H1 (cell line): Measurements from ENCODE around the gene NRROS. TPM values are rescaled to one million over a fixed set of nuclear protein-coding genes. Genes with fewer than 3 reads are reported as not detected.

Experiments
- CTCF ChIA-PET: fragments of 300-600 bp; sonication (Branson Sonifier 250); formaldehyde crosslinking; loops from one replicate; lab custom pipeline; 2021; ENCODE audit not compliant: partially characterized antibody; lab: Charles Lee
- POLR2A ChIA-PET: fragments of 300-600 bp; sonication (Branson Sonifier 250); formaldehyde crosslinking; loops from one replicate; lab custom pipeline; 2021; ENCODE audit warnings: inconsistent platforms; ENCODE audit not compliant: partially characterized antibody; lab: Charles Lee
- DNase-seq, 2 experiments: peaks; one replicate each; pipeline versions ENCODE4 v3.0.0 to v3.0.0-alpha.2; 2010 to 2022; ENCODE audit warnings: low spot score in 2 of 2, low read depth in 1 of 2, mixed read lengths in 1 of 2
- FAIRE-seq: peaks from 2 replicates; lab custom pipeline; 2011; peaks lifted over from hg19 to GRCh38; lab: Jason Lieb, UNC
- H2AFZ ChIP-seq: 2 replicates; pipeline ENCODE4 v1.8.1; 2012; ENCODE audit warnings: low read length, inconsistent platforms
- H2AK5ac ChIP-seq: 2 replicates; pipeline ENCODE4 v1.6.1; 2013; ENCODE audit warnings: low read depth, low read length
- H2BK120ac ChIP-seq: replicated peaks from 2 replicates; pipeline ENCODE3; 2013; ENCODE audit warnings: low read depth, low read length, inconsistent platforms
- H2BK12ac ChIP-seq: 2 replicates; pipeline ENCODE4 v1.6.1; 2013; ENCODE audit warnings: low read depth, low read length
- H2BK15ac ChIP-seq: 2 replicates; pipeline ENCODE4 v1.6.1; 2013; ENCODE audit warnings: low read length
- H2BK20ac ChIP-seq: 2 replicates; pipeline ENCODE4 v1.6.1; 2013; ENCODE audit warnings: low read length
- H2BK5ac ChIP-seq: 2 replicates; pipeline ENCODE4 v1.6.1; 2013; ENCODE audit warnings: low read depth, low read length
- H3K14ac ChIP-seq: 2 replicates; pipeline ENCODE4 v1.6.1; 2013; ENCODE audit warnings: inconsistent platforms; ENCODE audit not compliant: insufficient read length
- H3K18ac ChIP-seq: 2 replicates; pipeline ENCODE4 v1.6.1; 2013; ENCODE audit warnings: low read length; ENCODE audit errors: extremely low read depth
- H3K23ac ChIP-seq: 2 replicates; pipeline ENCODE4 v1.6.1; 2013; ENCODE audit warnings: inconsistent platforms; ENCODE audit not compliant: insufficient read length
- H3K23me2 ChIP-seq: 2 replicates; pipeline ENCODE4 v1.6.1; 2013; ENCODE audit warnings: low read depth, low read length
- H3K27ac ChIP-seq: 2 replicates; pipeline ENCODE4 v1.6.1; 2011; ENCODE audit warnings: low read depth, low read length, inconsistent platforms
- H3K27me3 ChIP-seq, 4 experiments: replicated peaks in 1 of 4; 1 replicate in 1 of 4; 2 replicates in 3 of 4; pipeline versions ENCODE4 v1.6.1 to v1.8.1; 2011 to 2013; ENCODE audit warnings: low read length in 3 of 4, mild to moderate bottlenecking in 3 of 4, inconsistent platforms in 2 of 4, mixed read lengths in 2 of 4, moderate library complexity in 1 of 4; ENCODE audit not compliant: control insufficient read depth in 3 of 4, insufficient read depth in 3 of 4; ENCODE audit errors: extremely low read depth in 1 of 4
- H3K36me3 ChIP-seq, 4 experiments: 2 replicates each; pipeline versions ENCODE4 v1.6.1 to v1.8.1; 2011 to 2013; ENCODE audit warnings: mild to moderate bottlenecking in 4 of 4, low read length in 3 of 4, moderate library complexity in 2 of 4, control low read depth in 1 of 4, inconsistent platforms in 1 of 4; ENCODE audit not compliant: insufficient read depth in 4 of 4, control insufficient read depth in 2 of 4
- H3K4ac ChIP-seq: replicated peaks from 2 replicates; pipeline ENCODE3; 2013; ENCODE audit warnings: low read length, low read depth, mixed read lengths, inconsistent platforms; ENCODE audit not compliant: insufficient read length
- H3K4me1 ChIP-seq, 4 experiments: replicated peaks in 1 of 4; 1 replicate in 1 of 4; 2 replicates in 3 of 4; pipeline versions ENCODE4 v1.6.1 to v1.8.1; 2011 to 2013; ENCODE audit warnings: low read length in 3 of 4, inconsistent platforms in 2 of 4, mixed read lengths in 1 of 4; ENCODE audit not compliant: insufficient read depth in 4 of 4, control insufficient read depth in 3 of 4
- H3K4me2 ChIP-seq, 2 experiments: 2 replicates each; pipeline versions ENCODE4 v1.6.1 to v1.8.1; 2011 to 2013; ENCODE audit warnings: low read depth in 2 of 2, low read length in 2 of 2, control low read depth in 1 of 2, inconsistent platforms in 1 of 2, mild to moderate bottlenecking in 1 of 2; ENCODE audit not compliant: insufficient read depth in 1 of 2
- H3K4me3 ChIP-seq, 4 experiments: fragments of 200-600, 300-600 bp in 1 of 4; sonication (generic), shearing (Covaris generic), sonication (Bioruptor Twin) in 1 of 4; 2 replicates each; pipeline versions ENCODE4 v1.5.1 to v1.8.1; 2011 to 2016; ENCODE audit warnings: low read length in 4 of 4, low read depth in 3 of 4, control low read depth in 2 of 4, inconsistent platforms in 2 of 4, mild to moderate bottlenecking in 2 of 4, mixed read lengths in 1 of 4, moderate library complexity in 1 of 4; ENCODE audit not compliant: insufficient read depth in 2 of 4; ENCODE audit errors: extremely low read depth in 1 of 4
- H3K56ac ChIP-seq: replicated peaks from 2 replicates; pipeline ENCODE3; 2013; ENCODE audit warnings: low read depth, mild to moderate bottlenecking, mixed read lengths, low read length, inconsistent platforms; ENCODE audit not compliant: insufficient read length
- H3K79me1 ChIP-seq: 2 replicates; pipeline ENCODE4 v1.6.1; 2013; ENCODE audit warnings: low read depth, low read length, control low read depth
- H3K79me2 ChIP-seq, 2 experiments: 2 replicates each; pipeline versions ENCODE4 v1.6.1 to v1.8.1; 2012 to 2013; ENCODE audit warnings: low read length in 2 of 2, mild to moderate bottlenecking in 2 of 2, inconsistent platforms in 1 of 2; ENCODE audit not compliant: insufficient read depth in 2 of 2, control insufficient read depth in 1 of 2
- H3K9ac ChIP-seq, 4 experiments: replicated peaks in 1 of 4; 1 replicate in 1 of 4; 2 replicates in 3 of 4; pipeline versions ENCODE4 v1.6.1 to v1.8.1; 2011 to 2013; ENCODE audit warnings: low read depth in 3 of 4, low read length in 3 of 4, control low read depth in 2 of 4, mild to moderate bottlenecking in 2 of 4, moderate library complexity in 2 of 4, inconsistent platforms in 1 of 4; ENCODE audit errors: extremely low read depth in 1 of 4
- H3K9me3 ChIP-seq, 2 experiments: 2 replicates each; pipeline versions ENCODE4 v1.6.1 to v1.8.1; 2012 to 2013; ENCODE audit warnings: mild to moderate bottlenecking in 2 of 2, moderate library complexity in 2 of 2, control low read depth in 1 of 2, inconsistent platforms in 1 of 2, low read depth in 1 of 2, low read length in 1 of 2, mixed read lengths in 1 of 2; ENCODE audit not compliant: insufficient read depth in 2 of 2
- H4K20me1 ChIP-seq, 2 experiments: replicated peaks in 1 of 2; 2 replicates each; pipeline versions ENCODE3 to v1.8.1; 2011 to 2013; ENCODE audit warnings: inconsistent platforms in 2 of 2, low read length in 2 of 2, mild to moderate bottlenecking in 1 of 2; ENCODE audit not compliant: insufficient read depth in 2 of 2, control insufficient read depth in 1 of 2
- H4K5ac ChIP-seq: 2 replicates; pipeline ENCODE4 v1.6.1; 2013; ENCODE audit warnings: low read length, low read depth, mixed read lengths, inconsistent platforms; ENCODE audit not compliant: insufficient read length
- H4K8ac ChIP-seq: 2 replicates; pipeline ENCODE4 v1.8.0; 2013; ENCODE audit warnings: mild to moderate bottlenecking, moderate library complexity, low read length, inconsistent platforms; ENCODE audit not compliant: insufficient read depth; ENCODE audit errors: extremely low read depth
- H4K91ac ChIP-seq: replicated peaks from 2 replicates; pipeline ENCODE3; 2013; ENCODE audit warnings: low read length, mixed read lengths, inconsistent platforms; ENCODE audit not compliant: insufficient read length
- BRCA1 ChIP-seq: IDR thresholded peaks from 2 replicates; pipeline ENCODE4 v1.6.1; 2012; ENCODE audit warnings: low read depth, low read length, improper control_type of control experiment
- CBX5 ChIP-seq: fragments of 300-800, 300-1000 bp; sonication (generic); IDR thresholded peaks from 2 replicates; pipeline ENCODE4 v1.7.1; 2016; ENCODE audit warnings: antibody characterized with exemption, low read length, low read depth
- CBX8 ChIP-seq: fragments of 300-800, 300-1000 bp; sonication (generic); IDR thresholded peaks from 2 replicates; pipeline ENCODE4 v1.7.1; 2016; ENCODE audit warnings: low read depth, low read length, borderline replicate concordance
- JUN ChIP-seq: IDR thresholded peaks from 2 replicates; pipeline ENCODE4 v1.6.1; 2011; ENCODE audit warnings: low read depth, mild to moderate bottlenecking, improper control_type of control experiment, low read length
- KDM4A ChIP-seq: IDR thresholded peaks from one replicate; pipeline ENCODE4 v1.7.1; 2012; ENCODE audit warnings: low read depth, mild to moderate bottlenecking, moderate library complexity, low read length, inconsistent platforms; ENCODE audit not compliant: severe bottlenecking
- PHF8 ChIP-seq: fragments of 200-600 bp; sonication (generic); conservative IDR thresholded peaks from 2 replicates; pipeline ENCODE4 v1.7.1; 2012; ENCODE audit warnings: low read depth, mild to moderate bottlenecking, inconsistent platforms, low read length, moderate library complexity
- SIN3A ChIP-seq, 2 experiments: IDR thresholded peaks in 1 of 2; conservative IDR thresholded peaks in 1 of 2; 2 replicates each; pipeline ENCODE4 v1.6.1; 2011 to 2012; ENCODE audit warnings: low read length in 2 of 2, improper control_type of control experiment in 1 of 2, low read depth in 1 of 2, mild to moderate bottlenecking in 1 of 2
- SIX5 ChIP-seq: IDR thresholded peaks from 2 replicates; pipeline ENCODE4 v1.6.1; 2011; ENCODE audit warnings: mild to moderate bottlenecking, low read depth, low read length
- TBP ChIP-seq: IDR thresholded peaks from 2 replicates; pipeline ENCODE4 v1.6.1; 2011; ENCODE audit warnings: low read depth, low read length, improper control_type of control experiment
- TEAD4 ChIP-seq: IDR thresholded peaks from 2 replicates; pipeline ENCODE4 v1.6.1; 2012; ENCODE audit warnings: low read depth, low read length, inconsistent platforms, mixed read lengths
- WGBS, 2 experiments: shearing (Covaris generic) in 1 of 2; methylation state at CpG; one replicate each; pipeline versions ENCODE4 v1.1.6 to v1.1.7; 2013 to 2015; ENCODE audit warnings: low lambda C conversion rate in 2 of 2, mixed read lengths in 2 of 2, inconsistent platforms in 1 of 2, low coverage in 1 of 2, missing lambda C conversion rate in 1 of 2; ENCODE audit not compliant: insufficient replicate concordance in 2 of 2, insufficient coverage in 1 of 2, insufficient read length in 1 of 2; ENCODE audit errors: extremely low coverage in 1 of 2, missing lambda C conversion rate in 1 of 2; 5-methylcytosine and 5-hydroxymethylcytosine counted together
- polyA plus RNA-seq, 7 experiments: library from polyadenylated mRNA; depleted of rRNA in 3 of 7; stranded (reverse) in 5 of 7; unstranded in 2 of 7; fragments of >200 nt in 5 of 7; fragments of 200-250 nt in 2 of 7; gene quantifications; 1 replicate in 5 of 7; 2 replicates in 1 of 7; 4 replicates in 1 of 7; pipeline versions ENCODE4 v1.2.1 to v1.2.3, GENCODE V29; 2011 to 2013; ENCODE audit warnings: missing spikeins in 2 of 7, mixed read lengths in 2 of 7
- total RNA-seq: library from RNA; stranded (reverse); fragmentation: NEBNext Ultra II Directional; extraction: Animal tissue kit (Norgen Biotek cat#: 25700); gene quantifications from 2 replicates; pipeline ENCODE4 v1.2.1, GENCODE V29; 2021
- TF ChIP-seq, protein P1 (sequence below): IDR thresholded peaks from 2 replicates; pipeline ENCODE4 v1.6.1; 2012; ENCODE audit warnings: inconsistent platforms

The NRROS gene
- total and polyA plus RNA-seq, 2 of the 8 experiments (the other 6 are each of a cell fraction or from before 2014, with no cell fraction given): 5.3 to 7.3 TPM

DNA sequence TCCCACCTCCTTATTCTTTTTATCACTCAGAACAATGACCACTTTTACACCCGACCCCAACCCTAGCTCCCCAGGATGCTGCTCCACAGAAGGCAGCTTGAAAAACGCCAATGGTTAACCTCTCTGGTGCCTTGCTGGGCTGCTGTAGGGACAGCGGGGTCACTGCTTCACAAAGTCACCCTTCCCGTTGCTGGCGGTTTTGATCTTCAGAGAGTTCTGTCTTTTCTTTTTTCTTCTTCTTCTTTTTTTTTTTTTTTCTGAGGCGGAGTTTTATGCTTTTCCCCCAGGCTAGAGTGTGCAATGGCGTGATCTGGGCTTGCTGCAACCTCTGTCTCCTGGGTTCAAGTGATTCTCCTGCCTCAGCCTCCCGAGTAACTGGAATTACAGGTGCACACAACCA is 51.9 kb downstream of the NRROS start:
- CTCF ChIA-PET: interaction anchor here (0.6 to 10.9 kb wide), 5 partner anchors 14 to 153 kb away, joined by 3 to 143 read pairs (median 5); no protein-coding TSS in a partner anchor
- H3K4me3 ChIP-seq: no peak overlapping the region
- no peak overlapping the region for H3K9ac ChIP-seq
- H3K27ac ChIP-seq: no peak overlapping the region
- H3K4me2 ChIP-seq: no peak overlapping the region
- peaks cover 0 to 6% of the 10 kb centered on the region in 2 experiments for H4K20me1 ChIP-seq
- H2BK15ac ChIP-seq: no peak overlapping the region
- no peak overlapping the region for H2BK5ac ChIP-seq
- H3K4ac ChIP-seq: no peak overlapping the region
- no peaks in the 10 kb centered on the region for H3K79me2 ChIP-seq
- no peak overlapping the region for H2BK120ac ChIP-seq
- no peaks in the 10 kb centered on the region for H3K36me3 ChIP-seq
- H3K23me2 ChIP-seq: peaks cover 14% of the 10 kb centered on the region; the same call in 1 of the 2 replicates
- H3K79me1 ChIP-seq: no peaks in the 10 kb centered on the region
- H4K91ac ChIP-seq: no peak overlapping the region
- H3K27me3 ChIP-seq: no peaks in the 10 kb centered on the region
- no peak for DNase-seq
- H3K9me3 ChIP-seq: no peaks in the 10 kb centered on the region
- H3K23ac ChIP-seq: no peak overlapping the region
- H3K56ac ChIP-seq: no peak overlapping the region
- WGBS, 2 experiments: 92% methylated on average over 7 of the region's 8 CpGs; no CpG with 5 or more reads in 1 of the 2 experiments
- H2AFZ ChIP-seq: no peak overlapping the region
- no peak overlapping the region for H3K18ac ChIP-seq
- peaks cover 2 to 6% (median 2%) of the 10 kb centered on the region in 4 experiments; a peak in 6 of 7 replicates for H3K4me1 ChIP-seq
- no peak overlapping the region for H2BK20ac ChIP-seq
- H4K5ac ChIP-seq: no peak overlapping the region
- no peak overlapping the region for H3K14ac ChIP-seq
- H2AK5ac ChIP-seq: no peak overlapping the region
- H2BK12ac ChIP-seq: no peak overlapping the region
- H4K8ac ChIP-seq: no peak overlapping the region
- FAIRE-seq: no peak
- POLR2A ChIA-PET: no interaction called here
- TF ChIP-seq BRCA1: no peak
- TF ChIP-seq JUN: no peak
- TF ChIP-seq KDM4A: no peak
- TF ChIP-seq, protein P1, sequence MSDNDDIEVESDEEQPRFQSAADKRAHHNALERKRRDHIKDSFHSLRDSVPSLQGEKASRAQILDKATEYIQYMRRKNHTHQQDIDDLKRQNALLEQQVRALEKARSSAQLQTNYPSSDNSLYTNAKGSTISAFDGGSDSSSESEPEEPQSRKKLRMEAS: no peak
- no peak for TF ChIP-seq SIN3A (conservative IDR thresholded peaks at IDR 0.05 in 1 of 2, IDR thresholded peaks at IDR 0.05 in 1 of 2; ENCODE audit: low read depth in 1 of 2, low read length in 2 of 2)
- TF ChIP-seq CBX5: no peak
- no peak for TF ChIP-seq CBX8
- TF ChIP-seq PHF8: no peak
- TF ChIP-seq TEAD4: no peak
- TF ChIP-seq TBP: no peak
- no peak for TF ChIP-seq SIX5
